GM04504 (cell line): ENCODE measurements around the gene TMEM100.
A peak's percentile ranks its signal among the peaks of the same experiment; 100 is the strongest.

ENCODE experiments used
- DNase-seq: peaks from one replicate; pipeline ENCODE4 v3.0.0-alpha.2; 2012; ENCODE audit warnings: low read depth

TMEM100 gene, protein sequence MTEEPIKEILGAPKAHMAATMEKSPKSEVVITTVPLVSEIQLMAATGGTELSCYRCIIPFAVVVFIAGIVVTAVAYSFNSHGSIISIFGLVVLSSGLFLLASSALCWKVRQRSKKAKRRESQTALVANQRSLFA

GRCh38 chr17:55722742-55723487, at the start of gene TMEM100:
Gene TMEM100, minus strand, starts transcription at chr17:55722864. Its CDS starts 1,794 bp downstream, at chr17:55721070.
- DNase-seq = peak; percentile 46

GRCh38 chr17:55772086-55772485, 49.4 kb upstream of the TMEM100 start:
- DNase-seq = no peak

DNA sequence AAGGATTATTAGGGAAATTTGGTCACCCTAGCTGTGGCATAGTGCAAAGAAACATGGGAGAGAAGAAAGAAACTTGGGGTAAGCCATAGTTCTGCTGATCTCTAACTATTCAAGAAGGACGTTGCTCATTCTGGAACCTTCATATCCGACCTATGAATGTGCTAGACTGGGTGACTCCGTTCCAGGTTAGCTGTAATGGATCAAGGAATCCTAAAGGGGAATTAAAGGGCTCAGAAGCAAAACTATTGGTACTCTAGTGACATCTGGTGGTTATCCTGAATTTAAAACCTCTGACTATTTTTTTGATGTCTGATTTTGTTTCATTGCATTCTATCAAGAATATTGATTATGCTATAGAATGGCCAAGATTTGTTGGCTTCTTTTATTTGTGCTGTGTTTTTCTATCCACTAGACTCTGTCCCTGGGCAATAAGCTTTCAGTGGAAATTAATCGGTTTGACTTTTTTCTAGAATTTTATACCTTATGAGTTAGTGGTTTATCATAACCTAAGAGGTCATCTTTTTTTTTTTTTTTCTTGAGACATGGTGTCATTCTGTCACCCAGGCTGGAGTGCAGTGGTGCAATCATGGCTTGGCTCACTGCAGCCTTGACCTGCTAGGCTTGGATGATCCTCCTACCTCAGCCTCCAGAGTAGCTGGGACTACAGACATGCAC, 47.7 kb upstream of the TMEM100 start:
- no peak for DNase-seq

DNA sequence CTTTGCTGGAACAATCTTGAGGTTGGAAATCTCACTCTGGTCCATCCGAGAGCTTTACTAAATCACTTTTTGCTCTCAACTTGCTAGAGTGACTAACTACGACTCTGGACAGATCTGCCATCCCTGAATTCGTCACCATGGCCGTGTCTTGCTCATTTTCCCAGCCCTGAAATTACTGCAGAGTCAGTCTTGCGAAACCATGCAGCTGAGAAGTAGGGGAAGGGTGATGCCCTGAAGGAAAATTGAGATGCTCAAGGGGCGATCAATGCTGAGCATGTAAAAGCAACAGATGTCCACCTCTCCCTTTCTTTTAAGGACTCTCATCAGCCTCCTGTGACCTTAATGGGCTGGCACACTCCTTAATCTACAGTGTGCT, 46.9 kb upstream of the TMEM100 start:
- peak; percentile 84 for DNase-seq

- no peak for DNase-seq
Measured at GRCh38 chr17:55768936-55769624, 46.4 kb upstream of the TMEM100 start.

GRCh38 chr17:55765472-55765871, 42.8 kb upstream of the TMEM100 start:
- no peak for DNase-seq

DNA sequence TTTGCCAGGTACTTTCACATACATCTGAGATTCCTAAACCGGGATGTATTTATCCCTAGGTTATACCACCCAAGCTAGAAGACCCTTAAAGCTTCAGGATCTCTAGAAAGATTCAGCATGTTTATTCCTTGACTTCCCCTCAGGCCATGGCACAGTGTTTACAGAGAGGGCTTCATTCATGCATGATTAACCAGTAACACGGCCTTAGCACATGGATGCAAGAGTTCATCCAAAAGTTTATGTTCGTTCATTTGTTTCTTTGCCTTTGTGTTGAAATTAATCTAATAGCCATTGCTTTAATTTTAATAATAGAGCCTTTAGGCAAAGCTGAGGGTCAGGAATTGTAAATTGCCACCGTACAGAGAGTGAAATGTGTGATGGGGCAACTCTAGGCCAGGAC, 41.9 kb upstream of the TMEM100 start:
- no peak for DNase-seq

GRCh38 chr17:55763856-55764255, 41.2 kb upstream of the TMEM100 start:
- no peak for DNase-seq

DNA sequence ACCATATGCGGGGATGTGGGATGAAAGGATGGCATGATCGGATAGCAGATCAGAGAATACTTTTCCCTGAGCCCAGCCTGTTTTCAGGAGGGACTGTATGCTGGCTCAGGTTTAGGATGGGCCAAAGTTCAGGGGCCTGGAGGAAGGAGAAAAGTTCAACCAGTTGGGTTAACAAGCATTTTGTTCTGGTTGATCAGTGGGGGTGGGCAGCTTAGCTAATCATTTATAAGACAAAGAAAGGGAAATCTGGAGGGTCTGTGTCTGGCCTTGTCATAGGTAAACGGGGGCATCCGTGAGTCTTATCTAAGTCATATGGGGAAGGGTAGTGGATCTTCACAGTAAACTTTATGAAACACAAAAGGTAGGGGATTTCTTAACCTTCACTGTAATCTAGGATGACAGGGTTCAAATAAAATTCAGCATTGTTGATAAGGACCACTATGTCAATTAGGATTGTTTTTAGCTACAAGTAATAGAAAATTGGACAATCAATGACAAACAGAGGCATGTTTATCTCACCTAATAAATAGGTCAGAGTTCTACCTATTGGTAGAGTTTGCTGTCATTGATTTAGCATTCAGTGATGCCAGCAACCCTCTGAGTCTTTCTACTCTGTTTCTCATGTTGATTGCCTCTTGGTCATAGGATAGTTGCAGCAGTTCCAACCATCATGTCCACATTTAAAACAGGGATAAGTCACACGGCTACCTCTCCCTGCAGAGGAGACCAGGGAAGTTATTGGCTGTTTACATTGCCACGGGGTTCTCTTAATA, 39.6 kb upstream of the TMEM100 start:
- no peak for DNase-seq

DNA sequence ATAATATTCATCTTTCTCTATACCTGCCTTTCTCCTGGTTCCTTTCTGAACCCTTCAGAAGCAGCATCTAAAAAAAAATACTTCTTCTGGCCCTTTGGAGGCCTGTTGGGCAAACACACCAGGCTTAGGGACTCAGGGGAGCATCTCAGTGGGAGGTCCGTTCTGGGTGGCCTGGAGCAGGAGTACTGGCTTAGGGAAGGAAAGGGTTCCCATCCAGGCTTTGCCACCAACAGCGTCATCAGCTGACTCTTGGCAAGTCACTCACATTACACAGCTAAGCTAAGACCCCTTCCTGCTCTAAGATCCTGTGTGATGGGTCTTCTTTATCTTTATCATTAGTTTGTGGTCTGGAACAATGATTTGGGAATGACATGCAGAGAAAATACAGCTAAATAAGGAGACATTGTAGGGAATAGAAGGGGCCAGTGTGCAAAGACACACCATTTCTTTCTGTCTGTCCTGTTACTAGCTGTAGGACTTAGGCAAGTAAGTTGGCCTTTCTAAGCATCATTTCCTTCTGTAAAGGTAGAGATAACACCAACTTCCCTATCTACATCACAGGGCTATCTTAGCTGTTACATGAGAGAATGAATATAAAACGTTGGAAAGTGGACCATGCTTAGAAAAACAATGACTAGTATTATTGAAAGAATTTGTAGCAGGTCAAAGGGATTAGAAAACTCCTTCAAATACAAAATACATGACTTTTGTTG, 38.1 kb upstream of the TMEM100 start:
- DNase-seq = no peak

- no peak for DNase-seq
Measured at GRCh38 chr17:55758171-55758570, 35.5 kb upstream of the TMEM100 start.

GRCh38 chr17:55757659-55758058, 35.0 kb upstream of the TMEM100 start:
- no peak for DNase-seq

- no peak for DNase-seq
Measured at GRCh38 chr17:55756689-55757088, 34.0 kb upstream of the TMEM100 start.

DNA sequence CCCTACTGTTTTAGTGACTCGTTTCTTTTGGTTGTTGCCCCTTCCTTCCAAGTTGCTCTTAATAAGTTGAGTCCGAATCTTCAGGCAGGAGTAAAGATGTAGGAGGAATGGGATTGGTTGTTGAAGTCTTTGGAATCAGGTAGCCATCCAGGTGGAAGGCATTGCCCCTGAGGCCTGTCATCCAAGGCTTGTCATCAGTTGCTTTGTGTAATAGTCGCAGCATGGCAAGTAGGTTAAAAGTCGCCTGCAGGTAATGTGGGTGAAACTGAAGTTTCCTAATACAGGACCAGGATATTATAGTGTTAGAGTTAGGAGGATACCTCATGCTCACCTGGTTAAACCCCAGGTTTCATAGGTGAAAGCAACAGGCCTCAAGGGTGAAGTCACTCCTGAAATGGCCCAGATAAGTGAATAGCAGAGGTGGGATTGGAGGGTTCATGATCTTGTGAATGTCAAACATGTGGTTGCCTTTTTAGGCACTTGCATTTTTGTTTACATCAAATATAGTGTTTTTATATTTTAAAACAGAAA, 29.1 kb upstream of the TMEM100 start:
- no peak for DNase-seq

DNA sequence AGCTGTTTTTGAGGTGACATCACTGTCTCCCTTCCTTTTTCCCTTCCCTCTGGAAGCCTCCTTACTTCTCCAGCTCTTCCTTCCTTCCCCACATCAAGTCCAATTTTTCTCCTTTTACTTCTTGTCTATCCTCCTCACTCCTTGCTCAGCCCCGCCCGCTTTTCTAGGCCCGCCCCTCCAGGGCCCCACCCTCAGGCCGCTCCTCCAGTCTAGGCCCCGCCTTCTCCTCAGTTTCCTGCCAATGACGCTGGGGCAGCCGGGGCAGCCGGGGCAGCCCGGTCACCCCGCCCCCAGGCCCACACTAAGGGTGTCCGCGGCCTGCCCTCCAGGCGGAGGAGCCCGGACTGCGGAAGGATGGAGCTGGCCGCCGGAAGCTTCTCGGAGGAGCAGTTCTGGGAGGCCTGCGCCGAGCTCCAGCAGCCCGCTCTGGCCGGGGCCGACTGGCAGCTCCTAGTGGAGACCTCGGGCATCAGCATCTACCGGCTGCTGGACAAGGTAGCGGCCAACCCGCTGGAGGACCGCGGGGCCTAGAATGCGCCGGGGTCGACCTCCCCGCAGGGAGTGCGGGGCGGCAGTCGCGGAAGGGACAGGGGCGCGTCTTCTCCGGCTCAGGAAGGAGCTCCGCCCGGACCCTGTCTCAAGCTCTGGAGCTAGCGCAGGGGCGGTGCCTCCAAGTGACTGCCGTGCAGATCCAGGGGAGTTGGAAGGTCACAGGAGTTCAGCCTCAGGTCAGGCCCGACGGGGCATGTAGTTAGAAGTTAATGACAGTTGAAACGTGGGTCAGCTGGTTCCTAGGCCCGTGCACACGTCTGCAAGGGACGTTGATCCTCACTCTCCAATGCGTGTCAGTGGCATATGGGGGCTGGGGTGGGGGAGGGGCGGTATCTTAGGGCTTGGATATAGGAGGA, 28.3 kb upstream of the TMEM100 start, which contains the start of gene PCTP:
TSS of gene PCTP (plus strand) at position 302 of the 908 bp plus-strand sequence. CDS start at position 355, 53 bp downstream.
- DNase-seq = peak; percentile 86

- DNase-seq = no peak
Measured at GRCh38 chr17:55749985-55750384, 27.3 kb upstream of the TMEM100 start.

GRCh38 chr17:55748841-55749240, 26.2 kb upstream of the TMEM100 start:
- DNase-seq = no peak

- DNase-seq = no peak
Measured at GRCh38 chr17:55747209-55747608, 24.5 kb upstream of the TMEM100 start.

- DNase-seq = no peak
Measured at GRCh38 chr17:55746466-55746865, 23.8 kb upstream of the TMEM100 start.

DNA sequence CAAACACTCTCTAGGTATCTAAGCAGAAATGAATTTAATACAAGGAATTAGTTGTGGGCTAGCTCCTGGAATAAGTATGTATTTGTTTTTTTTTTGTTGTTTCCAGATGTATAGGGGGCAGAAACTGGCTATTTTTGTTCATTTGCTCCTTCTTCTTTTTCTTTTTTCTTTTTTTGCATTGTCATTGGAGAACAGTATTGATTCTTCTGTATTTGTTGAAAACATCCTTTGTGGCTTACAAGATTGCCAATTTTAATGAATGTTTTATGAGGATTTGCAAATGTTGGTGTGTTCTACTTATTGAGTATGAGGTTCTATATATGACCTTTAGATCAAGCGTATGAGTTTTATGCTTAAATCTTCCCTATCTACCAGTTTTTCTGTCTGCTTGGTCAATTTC, 22.6 kb upstream of the TMEM100 start:
- DNase-seq = no peak
